ENCODE measurements around the gene PDZD2. TPM values are rescaled to one million over a fixed set of nuclear protein-coding genes. Genes with fewer than 3 reads are reported as not detected.

PDZD2 gene
- total RNA-seq, 1 donor from 2014 or later, result not detected

Other genes starting within 250 kb of the PDZD2 start
- 74.0 and 87.6 TPM in 2 replicates for gene DROSHA, start 107.0 kb upstream of the PDZD2 start, total RNA-seq
- 30.1 and 36.6 TPM in 2 replicates for gene C5orf22, start 106.8 kb upstream of the PDZD2 start, total RNA-seq

All from activated T-helper 1 cell treated with anti-CD3 and anti-CD28 coated beads, Interleukin-12 subunit alpha, Interleukin-12 subunit beta, Interleukin-2, Interleukin-4 antibody, amounts not matched to agents 30 ng/mL and 10 ng/mL and 1 ng/mL, durations not matched to agents 14 hours and 24 hours and 36 hours (primary cell).